Activated CD4-positive, alpha-beta memory T cell treated with anti-CD3 and anti-CD28 coated beads for 36 hours (primary cell): ENCODE measurements around the gene THAP5. TPM values are rescaled to one million over a fixed set of nuclear protein-coding genes. Genes with fewer than 3 reads are reported as not detected.

Source experiments
- CTCF ChIA-PET: fragments of 350-600 bp; sonication (Branson Sonifier 250); formaldehyde crosslinking; loops from one replicate; lab custom pipeline; 2021; ENCODE audit warnings: antibody characterized with exemption, inconsistent platforms; lab: Charles Lee
- POLR2A ChIA-PET: fragments of 350-600 bp; sonication (Branson Sonifier 250); formaldehyde crosslinking; loops from one replicate; lab custom pipeline; 2021; ENCODE audit warnings: antibody characterized with exemption; lab: Charles Lee
- DNase-seq: peaks from one replicate; pipeline ENCODE4 v3.0.0-alpha.2; 2020
- H3K27ac Mint-ChIP-seq: one replicate; pipeline ENCODE4 v1.8.0; 2021; ENCODE audit warnings: mixed read lengths
- H3K27me3 Mint-ChIP-seq: one replicate; pipeline ENCODE4 v1.8.0; 2021; ENCODE audit warnings: mixed read lengths
- H3K36me3 Mint-ChIP-seq: one replicate; pipeline ENCODE4 v1.8.0; 2021; ENCODE audit warnings: mixed read lengths
- H3K4me1 Mint-ChIP-seq: one replicate; pipeline ENCODE4 v1.8.0; 2021; ENCODE audit warnings: low read depth, mixed read lengths
- H3K4me3 Mint-ChIP-seq: one replicate; pipeline ENCODE4 v1.8.0; 2021; ENCODE audit warnings: mild to moderate bottlenecking, mixed read lengths
- H3K9me3 Mint-ChIP-seq: one replicate; pipeline ENCODE4 v1.8.0; 2021; ENCODE audit warnings: mixed read lengths
- intact Hi-C: fragments of 100-400 bp; cut with micrococcal nuclease; formaldehyde crosslinking; loops from one replicate; pipeline ENCODE4 v1.15.1; 2023
- total RNA-seq, 2 experiments: library from RNA; stranded (reverse); gene quantifications; one replicate each; pipeline ENCODE4 v1.2.3, GENCODE V29; 2021

Gene THAP5
- total RNA-seq, 2 experiments from 2014 or later = 26.5 to 30.4 TPM

- no peak for DNase-seq
- Mint-ChIP-seq H3K27me3 (no peaks in the 10 kb centered on the region), H3K36me3 (peaks cover 29% of the 10 kb centered on the region), H3K4me1 (peaks cover 14% of the 10 kb centered on the region), H3K9me3 (peaks cover 6% of the 10 kb centered on the region), H3K4me3 (no peak overlapping the region), H3K27ac (no peak overlapping the region)
- CTCF ChIA-PET = interaction anchor here (0.6 kb wide), 1 partner anchor 31 kb away, joined by 3 read pairs; no protein-coding TSS in a partner anchor
- POLR2A ChIA-PET = no interaction called here
- intact Hi-C loops = no loop called here
These were observed 10.8 kb upstream of the THAP5 start for GRCh38 chr7:108580298-108580697.

DNA sequence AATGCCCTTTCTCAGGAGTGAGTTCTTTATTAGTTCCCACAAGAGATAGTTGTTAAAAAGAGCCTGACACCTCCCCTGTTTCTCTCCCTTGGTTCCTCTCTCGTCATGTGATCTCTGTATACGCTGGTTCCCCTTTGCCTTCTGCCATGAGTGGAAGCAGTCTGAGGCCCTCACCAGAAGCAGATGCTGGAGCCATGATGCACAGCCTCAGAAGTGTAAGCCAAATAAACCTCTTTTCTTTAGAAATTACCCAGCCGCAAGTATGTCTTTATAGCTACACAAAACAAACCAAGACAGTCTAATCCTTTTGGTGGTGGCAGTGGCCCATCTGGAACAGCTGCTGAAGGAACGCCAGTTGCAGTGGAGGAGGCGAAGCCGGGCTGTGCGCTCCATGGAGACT is 9.4 kb upstream of the THAP5 start:
- peaks cover 6% of the 10 kb centered on the region for H3K9me3 Mint-ChIP-seq
- H3K4me1 Mint-ChIP-seq = peaks cover 21% of the 10 kb centered on the region
- H3K4me3 Mint-ChIP-seq = no peak overlapping the region
- intact Hi-C loops = no loop called here
- H3K27me3 Mint-ChIP-seq = no peaks in the 10 kb centered on the region
- peaks cover 34% of the 10 kb centered on the region for H3K36me3 Mint-ChIP-seq
- ChIA-PET CTCF (no interaction called here), POLR2A (no interaction called here)
- no peak for DNase-seq
- no peak overlapping the region for H3K27ac Mint-ChIP-seq

DNA sequence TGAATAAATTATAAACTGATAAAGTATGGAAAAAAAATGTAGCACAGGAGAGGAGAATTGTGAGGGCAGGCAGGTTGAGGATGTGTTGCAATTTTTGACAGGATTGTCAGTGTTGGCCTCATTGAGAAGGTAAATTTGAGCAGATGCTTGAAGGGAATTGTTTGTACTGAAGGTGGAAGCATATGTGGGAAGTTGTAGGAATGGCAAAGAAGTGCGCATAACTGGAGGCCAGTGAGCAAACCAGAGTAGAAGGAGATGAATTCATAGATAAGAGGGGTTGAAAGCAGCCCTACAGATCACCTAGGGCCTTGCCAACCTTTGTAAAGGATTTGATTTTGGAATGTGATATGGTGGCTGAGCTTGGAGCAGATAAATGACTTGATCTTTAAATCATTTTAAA is 6.6 kb upstream of the THAP5 start:
- intact Hi-C loops = no loop called here
- POLR2A ChIA-PET = no interaction called here
- peaks cover 50% of the 10 kb centered on the region for H3K36me3 Mint-ChIP-seq
- no peak overlapping the region for H3K4me3 Mint-ChIP-seq
- H3K9me3 Mint-ChIP-seq = peaks cover 6% of the 10 kb centered on the region
- no peak overlapping the region for H3K27ac Mint-ChIP-seq
- no peak for DNase-seq
- CTCF ChIA-PET = no interaction called here
- peaks cover 45% of the 10 kb centered on the region for H3K4me1 Mint-ChIP-seq
- no peaks in the 10 kb centered on the region for H3K27me3 Mint-ChIP-seq

DNA sequence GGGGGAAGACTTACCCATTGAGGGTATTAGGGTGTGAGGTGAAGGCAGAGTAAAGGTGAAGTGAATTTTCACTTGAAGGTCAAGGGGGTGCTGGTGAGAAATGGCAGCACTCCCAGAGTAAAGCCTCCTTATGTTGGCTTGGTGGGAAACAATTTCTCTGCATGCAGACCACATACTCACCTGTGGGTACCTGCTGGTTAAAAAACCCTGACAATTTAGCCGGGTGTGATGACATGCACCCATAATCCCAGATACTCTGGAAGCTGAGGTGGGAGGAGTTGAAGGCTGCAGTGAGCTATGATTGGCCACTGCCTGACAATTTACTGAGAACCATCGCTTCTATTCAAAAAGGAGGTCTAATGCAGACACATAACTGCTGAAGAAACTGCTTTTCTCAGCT is 5.7 kb upstream of the THAP5 start:
- H3K4me3 Mint-ChIP-seq = no peak overlapping the region
- H3K4me1 Mint-ChIP-seq = peaks cover 47% of the 10 kb centered on the region
- intact Hi-C loops = no loop called here
- H3K27ac Mint-ChIP-seq = no peak overlapping the region
- peaks cover 6% of the 10 kb centered on the region for H3K9me3 Mint-ChIP-seq
- no peak for DNase-seq
- H3K27me3 Mint-ChIP-seq = no peaks in the 10 kb centered on the region
- ChIA-PET POLR2A (no interaction called here), CTCF (interaction anchor here (0.6 to 1.3 kb wide), 2 partner anchors 8 to 78 kb away, joined by 3 read pairs; no protein-coding TSS in a partner anchor)
- H3K36me3 Mint-ChIP-seq = peaks cover 53% of the 10 kb centered on the region

GRCh38 chr7:108572480-108572879 is 3.0 kb upstream of the THAP5 start:
- intact Hi-C loops = no loop called here
- H3K4me3 Mint-ChIP-seq = no peak overlapping the region
- no peak for DNase-seq
- ChIA-PET POLR2A (no interaction called here), CTCF (no interaction called here)
- no peaks in the 10 kb centered on the region for H3K9me3 Mint-ChIP-seq
- peaks cover 39% of the 10 kb centered on the region for H3K36me3 Mint-ChIP-seq
- H3K27ac Mint-ChIP-seq = no peak overlapping the region
- H3K4me1 Mint-ChIP-seq = peaks cover 53% of the 10 kb centered on the region
- H3K27me3 Mint-ChIP-seq = no peaks in the 10 kb centered on the region

DNA sequence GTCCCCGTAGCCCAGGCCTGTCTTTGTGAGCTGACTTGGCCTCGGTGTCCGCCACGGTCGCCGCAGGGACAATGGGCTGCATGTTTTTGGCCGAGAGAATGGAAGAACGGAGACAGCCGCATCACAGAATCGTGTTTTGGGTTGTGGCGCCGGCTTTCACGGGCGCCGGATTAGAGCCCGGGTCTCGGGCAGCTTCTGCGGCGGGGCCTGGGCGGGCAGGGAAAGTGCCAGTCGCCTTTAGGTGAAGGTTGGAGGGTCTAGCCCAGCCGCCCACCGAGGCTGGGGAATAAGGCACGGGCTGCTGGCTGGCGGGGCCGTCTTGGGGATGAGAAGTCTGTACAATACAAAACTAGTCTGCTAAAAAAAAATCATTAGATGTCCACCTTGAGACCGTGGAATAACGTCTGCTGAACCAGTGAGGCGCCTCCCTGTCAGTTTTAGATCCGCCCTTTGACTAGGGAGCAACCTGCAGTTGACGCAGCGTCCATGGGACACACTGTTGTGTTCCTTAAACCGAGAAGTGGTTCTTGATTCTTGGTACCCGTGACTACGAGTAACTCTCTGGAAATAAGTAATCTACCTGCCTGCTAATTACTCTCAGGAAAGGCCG is 745 bp upstream of the THAP5 start:
- intact Hi-C loops = no loop called here
- Mint-ChIP-seq H3K9me3 (no peaks in the 10 kb centered on the region), H3K36me3 (peaks cover 34% of the 10 kb centered on the region), H3K27ac (peak overlapping the region; percentile 99), H3K4me3 (peak overlapping the region; percentile 98), H3K4me1 (peaks cover 48% of the 10 kb centered on the region), H3K27me3 (no peaks in the 10 kb centered on the region)
- POLR2A ChIA-PET = interaction anchor here (0.6 to 2.6 kb wide), 5 partner anchors 22 to 114 kb away, joined by 3 to 61 read pairs (median 5); partner anchors contain the start of gene PNPLA8
- CTCF ChIA-PET = no interaction called here
- DNase-seq = peak; percentile 74

- H3K4me1 Mint-ChIP-seq = peaks cover 40% of the 10 kb centered on the region
- H3K36me3 Mint-ChIP-seq = peaks cover 41% of the 10 kb centered on the region
- H3K4me3 Mint-ChIP-seq = peak overlapping the region; percentile 98
- peak overlapping the region; percentile 99 for H3K27ac Mint-ChIP-seq
- no peak for DNase-seq
- ChIA-PET CTCF (interaction anchor here (0.6 kb wide), 2 partner anchors 39 to 44 kb away, joined by 3 read pairs; no protein-coding TSS in a partner anchor), POLR2A (interaction anchor here (1.0 to 2.6 kb wide), 4 partner anchors 21 to 45 kb away, joined by 3 to 61 read pairs (median 5); partner anchors contain the start of gene PNPLA8)
- no peaks in the 10 kb centered on the region for H3K9me3 Mint-ChIP-seq
- H3K27me3 Mint-ChIP-seq = no peaks in the 10 kb centered on the region
- intact Hi-C loops = loop anchor here (1.0 to 5.0 kb wide), 4 partner anchors 37 to 1401 kb away; partner anchors contain the start of genes CBLL1 and PNPLA8
These were observed 615 bp downstream of the THAP5 start for GRCh38 chr7:108568801-108569380.

- POLR2A ChIA-PET = no interaction called here
- Mint-ChIP-seq H3K4me3 (no peak overlapping the region), H3K27me3 (no peaks in the 10 kb centered on the region), H3K9me3 (no peaks in the 10 kb centered on the region), H3K36me3 (peaks cover 36% of the 10 kb centered on the region), H3K27ac (no peak overlapping the region), H3K4me1 (peaks cover 16% of the 10 kb centered on the region)
- intact Hi-C loops = loop anchor here (5.0 kb wide), 1 partner anchor 824 kb away; the partner anchor contains the start of gene CBLL1
- CTCF ChIA-PET = no interaction called here
- no peak for DNase-seq
These were observed 3.5 kb downstream of the THAP5 start for GRCh38 chr7:108565987-108566386.

DNA sequence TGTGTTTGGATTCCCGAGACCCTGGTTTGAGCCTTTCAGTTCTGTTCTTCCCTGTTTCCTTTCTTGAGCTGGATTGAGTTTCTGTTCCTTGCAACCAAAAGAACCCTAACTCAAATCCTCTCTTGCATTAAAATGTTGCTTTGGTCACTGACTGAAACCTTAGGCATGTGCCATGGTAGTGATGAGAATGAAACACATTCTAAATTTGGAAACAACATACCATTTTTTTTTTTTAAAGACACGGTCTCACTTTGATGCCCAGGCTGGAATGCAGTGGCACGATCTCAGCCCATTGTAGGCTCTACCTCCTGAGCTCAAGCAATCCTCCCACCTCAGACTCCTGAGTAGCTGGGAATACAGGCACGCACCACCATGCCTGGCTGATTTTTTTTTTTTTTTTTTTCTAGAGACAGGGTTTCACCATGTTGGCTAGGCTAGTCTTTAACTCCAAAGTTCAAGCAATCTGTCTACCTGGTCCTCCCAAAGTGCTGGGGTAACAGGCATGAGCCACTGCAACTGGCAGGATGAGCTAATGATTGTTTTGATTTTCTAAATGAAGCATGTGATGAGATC is 8.4 kb downstream of the THAP5 start:
- no peak for DNase-seq
- Mint-ChIP-seq H3K4me1 (peaks cover 5% of the 10 kb centered on the region), H3K27me3 (no peaks in the 10 kb centered on the region), H3K4me3 (no peak overlapping the region), H3K27ac (no peak overlapping the region), H3K9me3 (peaks cover 26% of the 10 kb centered on the region), H3K36me3 (peaks cover 54% of the 10 kb centered on the region)
- CTCF ChIA-PET = no interaction called here
- POLR2A ChIA-PET = interaction anchor here (0.6 to 0.7 kb wide), 2 partner anchors 33 to 368 kb away, joined by 3 to 4 read pairs; no protein-coding TSS in a partner anchor
- intact Hi-C loops = no loop called here

- ChIA-PET POLR2A (no interaction called here), CTCF (no interaction called here)
- Mint-ChIP-seq H3K27ac (no peak overlapping the region), H3K27me3 (no peaks in the 10 kb centered on the region), H3K4me1 (no peaks in the 10 kb centered on the region), H3K4me3 (no peak overlapping the region), H3K9me3 (peaks cover 30% of the 10 kb centered on the region), H3K36me3 (peaks cover 42% of the 10 kb centered on the region)
- intact Hi-C loops = no loop called here
- no peak for DNase-seq
These were observed 10.3 kb downstream of the THAP5 start for GRCh38 chr7:108559253-108559652.

DNA sequence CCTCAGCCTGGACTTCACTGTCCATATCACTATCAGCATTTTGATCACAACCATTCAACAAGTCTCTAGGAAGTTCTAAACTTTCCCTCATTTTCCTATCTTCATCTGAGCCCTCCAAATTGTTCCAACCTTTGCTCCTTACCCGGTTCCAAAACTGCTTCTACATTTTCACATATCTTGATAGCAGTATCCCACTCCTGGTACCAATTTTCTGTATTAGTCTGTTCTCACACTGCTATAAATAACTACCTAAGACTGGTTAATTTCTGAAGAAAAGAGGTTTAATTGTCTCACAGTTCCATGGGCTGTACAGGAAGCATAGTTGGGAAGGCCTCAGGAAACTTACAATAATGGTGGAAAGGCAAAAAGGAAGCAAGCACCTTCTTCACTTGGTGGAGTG is 11.9 kb downstream of the THAP5 start:
- Mint-ChIP-seq H3K27ac (no peak overlapping the region), H3K4me3 (no peak overlapping the region)
- intact Hi-C loops = no loop called here

GRCh38 chr7:108557191-108557590 is 12.3 kb downstream of the THAP5 start:
- Mint-ChIP-seq H3K4me3 (no peak overlapping the region), H3K27ac (no peak overlapping the region), H3K27me3 (no peaks in the 10 kb centered on the region), H3K9me3 (peaks cover 30% of the 10 kb centered on the region), H3K36me3 (peaks cover 36% of the 10 kb centered on the region), H3K4me1 (no peaks in the 10 kb centered on the region)
- intact Hi-C loops = no loop called here
- ChIA-PET CTCF (no interaction called here), POLR2A (no interaction called here)
- DNase-seq = no peak

More for the DNA sequence above, 11.9 kb downstream of the THAP5 start:
- Mint-ChIP-seq H3K27me3 (no peaks in the 10 kb centered on the region), H3K36me3 (peaks cover 40% of the 10 kb centered on the region), H3K4me1 (no peaks in the 10 kb centered on the region), H3K9me3 (peaks cover 30% of the 10 kb centered on the region)
- CTCF ChIA-PET = no interaction called here
- DNase-seq = no peak
- POLR2A ChIA-PET = no interaction called here
